Neuronal stem cell (in vitro differentiated cells): ENCODE measurements around the gene ERC2.

Experiments
- DNase-seq: peaks from one replicate; pipeline ENCODE4 v3.0.0-alpha.2; 2013; ENCODE audit warnings: low spot score
- H2AFZ ChIP-seq: one replicate; pipeline ENCODE4 v1.6.1; 2013; ENCODE audit warnings: mild to moderate bottlenecking, low read length, inconsistent platforms
- H2AK5ac ChIP-seq: 2 replicates; pipeline ENCODE4 v1.6.1; 2013; ENCODE audit warnings: low read depth, mild to moderate bottlenecking, inconsistent platforms, low read length, moderate library complexity, mixed read lengths
- H2BK120ac ChIP-seq: 2 replicates; pipeline ENCODE4 v1.6.1; 2013; ENCODE audit warnings: low read depth, mild to moderate bottlenecking, inconsistent platforms, low read length, moderate library complexity, mixed read lengths
- H2BK12ac ChIP-seq: one replicate; pipeline ENCODE4 v1.6.1; 2013; ENCODE audit warnings: low read length, inconsistent platforms
- H2BK15ac ChIP-seq: 2 replicates; pipeline ENCODE4 v1.6.1; 2013; ENCODE audit warnings: mild to moderate bottlenecking, low read length, inconsistent platforms, mixed read lengths
- H2BK5ac ChIP-seq: one replicate; pipeline ENCODE4 v1.6.1; 2013; ENCODE audit warnings: inconsistent platforms, mild to moderate bottlenecking, low read length, moderate library complexity
- H3K14ac ChIP-seq: one replicate; pipeline ENCODE4 v1.6.1; 2013; ENCODE audit warnings: low read length, inconsistent platforms
- H3K18ac ChIP-seq: 2 replicates; pipeline ENCODE4 v1.6.1; 2013; ENCODE audit warnings: low read length, inconsistent platforms
- H3K23ac ChIP-seq: 2 replicates; pipeline ENCODE4 v1.6.1; 2013; ENCODE audit warnings: low read depth, mild to moderate bottlenecking, mixed read lengths, low read length, inconsistent platforms; ENCODE audit not compliant: poor library complexity
- H3K27ac ChIP-seq: replicated peaks from 3 replicates; pipeline ENCODE4 v1.5.1; 2013; ENCODE audit warnings: low read length, inconsistent platforms
- H3K27me3 ChIP-seq, 3 experiments: 2 replicates each; pipeline ENCODE4 v1.6.1; 2013; ENCODE audit warnings: low read length in 3 of 3, mild to moderate bottlenecking in 2 of 3, inconsistent platforms in 1 of 3, low read depth in 1 of 3, mixed read lengths in 1 of 3, moderate library complexity in 1 of 3; ENCODE audit not compliant: control insufficient read depth in 3 of 3, insufficient read depth in 3 of 3
- H3K36me3 ChIP-seq, 2 donors: replicated peaks in 1 of 2; 2 replicates each; pipeline ENCODE4 v1.6.1; 2013; ENCODE audit warnings: low read length in 2 of 2; ENCODE audit not compliant: control insufficient read depth in 2 of 2, insufficient read depth in 2 of 2
- H3K4ac ChIP-seq: 2 replicates; pipeline ENCODE4 v1.6.1; 2013; ENCODE audit warnings: inconsistent platforms, mild to moderate bottlenecking, low read length, moderate library complexity
- H3K4me1 ChIP-seq, 2 donors: 1 replicate in 1 of 2; 2 replicates in 1 of 2; pipeline ENCODE4 v1.6.1; 2013; ENCODE audit warnings: low read length in 2 of 2, low read depth in 1 of 2; ENCODE audit not compliant: control insufficient read depth in 2 of 2, insufficient read depth in 1 of 2
- H3K4me2 ChIP-seq: one replicate; pipeline ENCODE4 v1.6.1; 2013; ENCODE audit warnings: mild to moderate bottlenecking, low read length, inconsistent platforms; ENCODE audit not compliant: insufficient read depth, poor library complexity, severe bottlenecking
- H3K4me3 ChIP-seq, 2 donors: 2 replicates each; pipeline ENCODE4 v1.5.1; 2013; ENCODE audit warnings: low read length in 2 of 2, mild to moderate bottlenecking in 2 of 2, inconsistent platforms in 1 of 2, moderate library complexity in 1 of 2
- H3K79me1 ChIP-seq: one replicate; pipeline ENCODE4 v1.6.1; 2013; ENCODE audit warnings: low read depth, mild to moderate bottlenecking, inconsistent platforms, low read length, moderate library complexity
- H3K9ac ChIP-seq: one replicate; pipeline ENCODE4 v1.6.1; 2013; ENCODE audit warnings: mild to moderate bottlenecking, low read depth, low read length, inconsistent platforms; ENCODE audit not compliant: poor library complexity
- H3K9me3 ChIP-seq, 2 donors: replicated peaks in 1 of 2; 2 replicates each; pipeline versions ENCODE3 to v1.6.1; 2013; ENCODE audit warnings: low read length in 2 of 2, mild to moderate bottlenecking in 2 of 2, inconsistent platforms in 1 of 2, low read depth in 1 of 2, mixed read lengths in 1 of 2, moderate library complexity in 1 of 2; ENCODE audit not compliant: control insufficient read depth in 2 of 2, insufficient read depth in 1 of 2
- H4K8ac ChIP-seq: one replicate; pipeline ENCODE4 v1.6.1; 2013; ENCODE audit warnings: low read depth, mild to moderate bottlenecking, inconsistent platforms, low read length, moderate library complexity
- H4K91ac ChIP-seq: one replicate; pipeline ENCODE4 v1.6.1; 2013; ENCODE audit warnings: low read length, low read depth, mild to moderate bottlenecking, inconsistent platforms; ENCODE audit not compliant: poor library complexity
- WGBS, 2 donors: extraction: QIAGEN DNeasy Blood & Tissue Kit; methylation state at CpG; one replicate each; pipeline ENCODE4 v1.1.7; 2013; ENCODE audit warnings: missing lambda C conversion rate in 2 of 2, mixed read lengths in 1 of 2; ENCODE audit not compliant: insufficient read length in 2 of 2, insufficient replicate concordance in 1 of 2; ENCODE audit errors: extremely low coverage in 2 of 2; 5-methylcytosine and 5-hydroxymethylcytosine counted together

ERC2 gene

DNA sequence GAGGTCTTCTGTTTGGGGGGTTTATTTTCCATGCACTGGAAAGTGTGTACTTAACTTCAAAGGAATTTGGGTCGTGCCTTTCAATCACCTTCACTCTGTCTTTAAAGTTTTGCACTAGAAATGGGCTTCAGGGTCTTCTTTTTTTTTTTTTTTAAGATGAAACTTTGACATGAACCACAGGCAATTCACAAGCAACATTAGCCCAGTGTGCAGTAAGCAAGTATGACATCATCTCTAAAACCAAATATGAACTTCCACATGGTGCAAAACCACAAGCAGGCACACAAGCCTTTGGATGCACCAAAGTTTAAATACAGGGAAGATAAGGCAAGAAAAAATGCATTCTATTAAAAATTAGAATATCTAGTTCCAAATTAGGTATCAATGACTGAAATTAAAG, 381.9 kb downstream of the ERC2 start:
- H3K18ac ChIP-seq: no peak overlapping the region
- no peaks in the 10 kb centered on the region for H3K27me3 ChIP-seq
- no CpG with 5 or more reads among the region's 1 CpG for WGBS, 2 donors
- H2BK15ac ChIP-seq: no peak overlapping the region
- H2BK12ac ChIP-seq: no peak overlapping the region
- no peak overlapping the region for H2BK5ac ChIP-seq
- no peak overlapping the region for H3K4ac ChIP-seq
- no peak overlapping the region for H4K91ac ChIP-seq
- no peak for DNase-seq
- H3K36me3 ChIP-seq: no peaks in the 10 kb centered on the region
- H3K4me2 ChIP-seq: no peak overlapping the region
- no peak overlapping the region for H2AK5ac ChIP-seq
- no peaks in the 10 kb centered on the region for H3K79me1 ChIP-seq
- no peak overlapping the region for H4K8ac ChIP-seq
- no peak overlapping the region for H3K4me3 ChIP-seq
- no peak overlapping the region for H3K23ac ChIP-seq
- no peaks in the 10 kb centered on the region for H3K4me1 ChIP-seq
- H3K14ac ChIP-seq: no peak overlapping the region
- no peak overlapping the region for H3K27ac ChIP-seq
- no peaks in the 10 kb centered on the region for H3K9me3 ChIP-seq
- H2AFZ ChIP-seq: no peak overlapping the region
- H2BK120ac ChIP-seq: no peak overlapping the region
- H3K9ac ChIP-seq: no peak overlapping the region

DNA sequence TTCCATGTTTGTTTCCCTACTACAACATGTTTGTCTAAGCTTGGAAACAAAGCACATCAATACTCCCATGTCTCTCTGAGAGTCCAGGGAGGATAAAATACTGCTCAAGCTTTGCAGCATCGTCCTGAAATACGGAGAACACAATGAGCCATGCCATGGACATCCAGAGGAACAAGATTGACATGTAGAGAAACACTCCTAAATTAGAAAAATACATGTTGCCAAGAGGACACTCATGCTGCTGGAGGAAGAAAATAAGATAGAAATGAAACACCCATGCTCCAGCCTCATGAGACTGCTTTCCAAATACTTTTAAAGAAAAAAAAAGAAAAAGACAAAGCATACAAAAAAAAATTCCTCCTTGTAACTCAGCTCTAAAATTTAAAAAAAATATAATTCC, 387.0 kb downstream of the ERC2 start:
- Histone ChIP-seq H2BK15ac (no peak overlapping the region), H3K9me3 (no peaks in the 10 kb centered on the region), H2AFZ (no peak overlapping the region), H3K18ac (no peak overlapping the region), H3K23ac (no peak overlapping the region), H2BK5ac (no peak overlapping the region), H4K91ac (no peak overlapping the region), H3K27ac (no peak overlapping the region), H2AK5ac (no peak overlapping the region), H4K8ac (no peak overlapping the region), H3K9ac (no peak overlapping the region), H3K4me1 (peaks cover 4 to 5% of the 10 kb centered on the region in 2 donors), H3K36me3 (no peaks in the 10 kb centered on the region), H3K79me1 (no peaks in the 10 kb centered on the region), H2BK120ac (no peak overlapping the region), H3K4me3 (no peak overlapping the region), H2BK12ac (no peak overlapping the region), H3K27me3 (no peaks in the 10 kb centered on the region), H3K4me2 (no peak overlapping the region), H3K4ac (no peak overlapping the region), H3K14ac (no peak overlapping the region)
- no CpG with 5 or more reads among the region's 2 CpGs for WGBS, 2 donors
- DNase-seq: no peak

DNA sequence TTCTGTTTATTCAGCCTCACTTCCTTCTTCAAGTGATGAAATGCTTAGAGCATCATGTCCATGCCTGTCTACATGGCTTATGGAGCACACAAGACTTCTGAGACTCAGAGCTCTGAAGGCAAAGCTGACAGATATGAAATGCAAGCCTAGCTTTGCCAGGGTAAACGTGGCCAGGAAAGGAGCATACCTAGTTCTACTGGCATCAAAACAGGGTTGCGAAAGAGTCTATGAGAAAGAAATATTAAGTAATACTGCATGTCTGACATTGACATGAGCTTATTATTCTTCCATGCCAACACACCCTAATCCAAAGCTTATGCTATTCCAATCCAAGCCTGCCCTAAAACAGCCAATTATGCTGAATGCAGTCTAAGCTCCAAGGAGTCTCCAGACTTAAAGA, 391.5 kb downstream of the ERC2 start:
- H3K14ac ChIP-seq: no peak overlapping the region
- H3K9ac ChIP-seq: no peak overlapping the region
- H3K4me3 ChIP-seq: no peak overlapping the region
- no peak overlapping the region for H3K27ac ChIP-seq
- no peak overlapping the region for H2BK15ac ChIP-seq
- no peak overlapping the region for H3K18ac ChIP-seq
- H3K4ac ChIP-seq: no peak overlapping the region
- no peak overlapping the region for H3K4me2 ChIP-seq
- DNase-seq: no peak
- H3K79me1 ChIP-seq: no peaks in the 10 kb centered on the region
- no peak overlapping the region for H2BK12ac ChIP-seq
- no peak overlapping the region for H2BK120ac ChIP-seq
- no peak overlapping the region for H3K23ac ChIP-seq
- H3K36me3 ChIP-seq: no peaks in the 10 kb centered on the region
- H4K8ac ChIP-seq: no peak overlapping the region
- H3K4me1 ChIP-seq: peaks cover 4 to 5% of the 10 kb centered on the region in 2 donors
- H2AK5ac ChIP-seq: no peak overlapping the region
- no peak overlapping the region for H2AFZ ChIP-seq
- H4K91ac ChIP-seq: no peak overlapping the region
- H3K27me3 ChIP-seq: peaks cover 0 to 3% (median 0%) of the 10 kb centered on the region in 3 experiments
- WGBS, 2 donors: no CpG with 5 or more reads among the region's 2 CpGs
- no peaks in the 10 kb centered on the region for H3K9me3 ChIP-seq
- no peak overlapping the region for H2BK5ac ChIP-seq

DNA sequence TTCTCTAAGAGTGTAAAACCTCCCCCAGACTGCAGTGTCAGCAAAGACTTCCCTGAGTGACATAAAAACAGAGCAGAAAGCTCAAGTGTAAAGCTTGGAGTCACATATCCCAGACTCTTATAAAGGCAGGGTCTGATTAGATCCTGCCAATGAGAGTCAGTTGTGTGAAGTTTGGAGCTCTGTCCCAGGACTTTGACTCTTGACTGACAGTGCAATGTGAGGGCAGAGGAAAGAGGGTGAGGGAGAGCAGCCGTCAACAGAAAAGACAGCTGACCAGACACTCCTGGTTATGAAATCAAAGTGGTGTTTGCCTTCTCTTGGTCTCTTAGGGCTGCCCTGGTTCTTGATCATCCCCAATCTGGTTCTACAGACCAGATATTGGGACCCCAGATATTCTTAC, 393.2 kb downstream of the ERC2 start:
- H3K23ac ChIP-seq: no peak overlapping the region
- H2AFZ ChIP-seq: no peak overlapping the region
- no peak overlapping the region for H2BK120ac ChIP-seq
- WGBS, 2 donors: no CpG with 5 or more reads among the region's 1 CpG
- H3K9me3 ChIP-seq: no peaks in the 10 kb centered on the region
- no peak for DNase-seq
- no peak overlapping the region for H3K4ac ChIP-seq
- peaks cover 0 to 3% (median 0%) of the 10 kb centered on the region in 3 experiments for H3K27me3 ChIP-seq
- H4K91ac ChIP-seq: no peak overlapping the region
- H3K4me2 ChIP-seq: no peak overlapping the region
- no peak overlapping the region for H3K4me3 ChIP-seq
- no peaks in the 10 kb centered on the region for H3K79me1 ChIP-seq
- H3K27ac ChIP-seq: no peak overlapping the region
- no peak overlapping the region for H2AK5ac ChIP-seq
- H3K18ac ChIP-seq: no peak overlapping the region
- no peak overlapping the region for H2BK5ac ChIP-seq
- no peak overlapping the region for H2BK12ac ChIP-seq
- H2BK15ac ChIP-seq: no peak overlapping the region
- no peak overlapping the region for H3K9ac ChIP-seq
- H4K8ac ChIP-seq: no peak overlapping the region
- H3K36me3 ChIP-seq: no peaks in the 10 kb centered on the region
- no peak overlapping the region for H3K14ac ChIP-seq
- H3K4me1 ChIP-seq: peaks cover 4 to 5% of the 10 kb centered on the region in 2 donors
